NCI-H1092 treated with DMSO at 0.1 percent for 48 hours (cell line): ENCODE results near the gene PASK.

ENCODE experiments used
- DNase-seq: peaks from one replicate; lab custom pipeline; 2025; lab: John Stamatoyannopoulos, UW

PASK gene

GRCh38 chr2:241180495-241180894, 31.2 kb upstream of the PASK start:
- DNase-seq: no peak

GRCh38 chr2:241179899-241180298, 30.6 kb upstream of the PASK start:
- no peak for DNase-seq

- DNase-seq: no peak
Observed at GRCh38 chr2:241178961-241179360, 29.7 kb upstream of the PASK start.

GRCh38 chr2:241177526-241178334, 28.5 kb upstream of the PASK start:
- no peak for DNase-seq

GRCh38 chr2:241173557-241173956, 24.3 kb upstream of the PASK start:
- no peak for DNase-seq

- no peak for DNase-seq
Observed at GRCh38 chr2:241168366-241168765, 19.1 kb upstream of the PASK start.

GRCh38 chr2:241163601-241164118, 14.4 kb upstream of the PASK start:
- DNase-seq: no peak

- DNase-seq: no peak
Observed at GRCh38 chr2:241161646-241162281, 12.5 kb upstream of the PASK start.

GRCh38 chr2:241160318-241160717, 11.0 kb upstream of the PASK start:
- no peak for DNase-seq

- DNase-seq: no peak
Observed at GRCh38 chr2:241159116-241159515, 9.8 kb upstream of the PASK start.

- DNase-seq: no peak
Observed at GRCh38 chr2:241158546-241158900, 9.3 kb upstream of the PASK start.

GRCh38 chr2:241157841-241158545, 8.7 kb upstream of the PASK start:
- DNase-seq: no peak

- peak; percentile 45 for DNase-seq
Observed at GRCh38 chr2:241156971-241157441, 7.7 kb upstream of the PASK start.

GRCh38 chr2:241155936-241156335, 6.7 kb upstream of the PASK start:
- no peak for DNase-seq

- DNase-seq: no peak
Observed at GRCh38 chr2:241154915-241155314, 5.6 kb upstream of the PASK start.

GRCh38 chr2:241153616-241154015, 4.3 kb upstream of the PASK start:
- no peak for DNase-seq

GRCh38 chr2:241151934-241152660, 2.8 kb upstream of the PASK start:
- no peak for DNase-seq

- no peak for DNase-seq
Observed at GRCh38 chr2:241150660-241151530, 1.6 kb upstream of the PASK start.

- peak; percentile 92 for DNase-seq
Observed at GRCh38 chr2:241149925-241150659, 820 bp upstream of the PASK start, which contains the start of gene PPP1R7. TSS of gene PPP1R7 (plus strand) at chr2:241150467. CDS start at chr2:241150496, 29 bp downstream.

- no peak for DNase-seq
Observed at GRCh38 chr2:241149675-241149924, 328 bp upstream of the PASK start.

- DNase-seq: no peak
Observed at GRCh38 chr2:241148239-241148638, 1.0 kb downstream of the PASK start.
